GM12878 (cell line): ENCODE data around the gene RBKS. TPM values are rescaled to one million over a fixed set of nuclear protein-coding genes. Genes with fewer than 3 reads are reported as not detected.

Experiments used
- ATAC-seq: fragments of 200-7000 bp; cut with Tn5 transposase; 3 replicates; pipeline ENCODE4 v1.9.1; 2020; ENCODE audit warnings: mild to moderate bottlenecking, moderate library complexity
- BruUV-seq: library from RNA; stranded (reverse); fragments of 400-500 nt; replicated peaks from 2 replicates; lab custom pipeline; 2021; lab: Mats Ljungman, UMichigan
- CTCF ChIA-PET: fragments of 300-600 bp; sonication (Branson Sonifier 250); formaldehyde crosslinking; extraction: SDS; loops from one replicate; lab custom pipeline; 2021; ENCODE audit warnings: inconsistent platforms; lab: Yijun Ruan, JAX
- POLR2A ChIA-PET: fragments of 350-600 bp; formaldehyde crosslinking; extraction: SDS; loops from one replicate; lab custom pipeline; 2021; ENCODE audit warnings: inconsistent platforms; lab: Charles Lee
- RAD21 ChIA-PET: fragments of 300-600 bp; sonication (Branson Sonifier 250); formaldehyde crosslinking; loops from one replicate; lab custom pipeline; 2023; ENCODE audit warnings: antibody characterized with exemption; ENCODE audit not compliant: unreplicated experiment; lab: Charles Lee
- SMC1A ChIA-PET: fragments of 300-600 bp; sonication (Branson Sonifier 250); formaldehyde crosslinking; loops from one replicate; lab custom pipeline; 2023; ENCODE audit not compliant: unreplicated experiment, uncharacterized antibody; lab: Charles Lee
- DNase-seq: peaks from one replicate; pipeline ENCODE4 v3.0.0-alpha.2; 2011; ENCODE audit warnings: low read depth, low spot score
- FAIRE-seq: peaks from 3 replicates; lab custom pipeline; 2011; peaks lifted over from hg19 to GRCh38; lab: Jason Lieb, UNC
- H2AFZ ChIP-seq: 2 replicates; pipeline ENCODE4 v1.6.0; 2011; ENCODE audit warnings: low read depth, low read length, control low read depth; ENCODE audit not compliant: control insufficient read depth
- H3K27ac ChIP-seq: 2 replicates; pipeline ENCODE4 v1.5.1; 2011; ENCODE audit warnings: control low read depth; ENCODE audit not compliant: control insufficient read depth, insufficient read depth
- H3K27me3 ChIP-seq, 2 experiments: replicated peaks in 1 of 2; 2 replicates each; pipeline versions ENCODE4 v1.6.0 to v1.6.1; 2011; ENCODE audit warnings: low read length in 1 of 2; ENCODE audit not compliant: control insufficient read depth in 2 of 2, insufficient read depth in 2 of 2
- H3K36me3 ChIP-seq, 2 experiments: 2 replicates each; pipeline ENCODE4 v1.5.1; 2011; ENCODE audit warnings: low read length in 1 of 2; ENCODE audit not compliant: control insufficient read depth in 2 of 2, insufficient read depth in 2 of 2
- H3K4me1 ChIP-seq: 2 replicates; pipeline ENCODE4 v1.6.1; 2011; ENCODE audit warnings: mild to moderate bottlenecking, low read length, moderate library complexity, mixed read lengths; ENCODE audit not compliant: control insufficient read depth, insufficient read depth
- H3K4me2 ChIP-seq: 2 replicates; pipeline ENCODE4 v1.6.0; 2011; ENCODE audit warnings: control low read depth; ENCODE audit not compliant: control insufficient read depth, insufficient read depth
- H3K4me3 ChIP-seq: fragments of 200-600 bp; sonication (generic); 2 replicates; pipeline ENCODE4 v1.5.1; 2016
- H3K79me2 ChIP-seq: 2 replicates; pipeline ENCODE4 v1.6.0; 2011; ENCODE audit warnings: low read length; ENCODE audit not compliant: control insufficient read depth, insufficient read depth
- H3K9ac ChIP-seq: 2 replicates; pipeline ENCODE4 v1.8.0; 2011; ENCODE audit warnings: low read length, control low read depth, mixed read lengths; ENCODE audit not compliant: control insufficient read depth, insufficient read depth
- H3K9me3 ChIP-seq: replicated peaks from 3 replicates; pipeline ENCODE4 v1.5.1; 2011; ENCODE audit warnings: mild to moderate bottlenecking, low read length; ENCODE audit not compliant: control insufficient read depth, insufficient read depth
- H4K20me1 ChIP-seq: 2 replicates; pipeline ENCODE4 v1.6.0; 2011; ENCODE audit not compliant: control insufficient read depth, insufficient read depth
- CREM ChIP-seq: IDR thresholded peaks from 2 replicates; pipeline ENCODE4 v1.6.1; 2014; ENCODE audit warnings: antibody characterized with exemption, low read depth
- EGR1 ChIP-seq, 2 experiments: IDR thresholded peaks; 1 replicate in 1 of 2; 2 replicates in 1 of 2; pipeline ENCODE4 v1.6.1; 2011 to 2012; ENCODE audit warnings: low read depth in 2 of 2, low read length in 2 of 2, borderline replicate concordance in 1 of 2, mild to moderate bottlenecking in 1 of 2, moderate library complexity in 1 of 2
- FOXK2 ChIP-seq: fragments of 450-650 bp; IDR thresholded peaks from 2 replicates; pipeline ENCODE4 v1.6.1; 2017; ENCODE audit warnings: mild to moderate bottlenecking, moderate library complexity
- HDAC6 ChIP-seq: fragments of 200-600 bp; sonication (generic); IDR thresholded peaks from one replicate; pipeline ENCODE4 v1.8.0; 2017; ENCODE audit warnings: antibody characterized with exemption; ENCODE audit not compliant: unreplicated experiment
- IRF3 ChIP-seq: fragments of 450-650 bp; IDR thresholded peaks from 2 replicates; pipeline ENCODE4 v1.6.1; 2014; ENCODE audit warnings: mild to moderate bottlenecking
- MYC ChIP-seq: IDR thresholded peaks from 2 replicates; pipeline ENCODE4 v1.6.1; 2011; ENCODE audit warnings: mild to moderate bottlenecking, low read length, moderate library complexity, inconsistent platforms; ENCODE audit not compliant: insufficient read depth, insufficient replicate concordance, insufficient read length, severe bottlenecking
- NFYA ChIP-seq: IDR thresholded peaks from 2 replicates; pipeline ENCODE4 v1.6.1; 2011; ENCODE audit warnings: low read depth, mild to moderate bottlenecking, low read length, improper control_type of control experiment, borderline replicate concordance
- NR2F1 ChIP-seq: fragments of 450-650 bp; conservative IDR thresholded peaks from 2 replicates; pipeline ENCODE4 v1.6.1; 2017; ENCODE audit warnings: mild to moderate bottlenecking
- PAX5 ChIP-seq: IDR thresholded peaks from 2 replicates; pipeline ENCODE4 v1.6.1; 2011; ENCODE audit warnings: low read depth, low read length, borderline replicate concordance
- PAX8 ChIP-seq: fragments of 450-650 bp; IDR thresholded peaks from 2 replicates; pipeline ENCODE4 v1.6.1; 2017; ENCODE audit warnings: mild to moderate bottlenecking, moderate library complexity
- PML ChIP-seq: IDR thresholded peaks from 2 replicates; pipeline ENCODE4 v1.6.1; 2012; ENCODE audit warnings: low read length, inconsistent platforms
- PRDM15 ChIP-seq: fragments of 450-650 bp; formaldehyde crosslinking; IDR thresholded peaks from 2 replicates; pipeline ENCODE4 v1.4.0; 2020; ENCODE audit warnings: mild to moderate bottlenecking, moderate library complexity
- RAD51 ChIP-seq: fragments of 450-650 bp; IDR thresholded peaks from 2 replicates; pipeline ENCODE4 v1.6.1; 2016; ENCODE audit warnings: moderate library complexity, mild to moderate bottlenecking, inconsistent platforms
- RUNX3 ChIP-seq: IDR thresholded peaks from 2 replicates; pipeline ENCODE4 v1.6.1; 2012; ENCODE audit warnings: low read length, inconsistent platforms
- SKIL ChIP-seq: fragments of 450-650 bp; IDR thresholded peaks from 2 replicates; pipeline ENCODE4 v1.6.1; 2017; ENCODE audit warnings: mild to moderate bottlenecking, low read depth, inconsistent platforms; ENCODE audit not compliant: poor library complexity, severe bottlenecking
- SREBF2 ChIP-seq: IDR thresholded peaks from 2 replicates; pipeline ENCODE4 v1.6.1; 2012; ENCODE audit warnings: mild to moderate bottlenecking, low read length
- TARDBP ChIP-seq: IDR thresholded peaks from 2 replicates; pipeline ENCODE4 v1.6.1; 2016; ENCODE audit warnings: borderline replicate concordance
- YY1 ChIP-seq: IDR thresholded peaks from 2 replicates; pipeline ENCODE4 v1.6.1; 2011; ENCODE audit warnings: low read depth, mild to moderate bottlenecking, low read length
- ZNF24 ChIP-seq: fragments of 450-650 bp; IDR thresholded peaks from 2 replicates; pipeline ENCODE4 v1.6.1; 2017; ENCODE audit warnings: antibody characterized with exemption, mild to moderate bottlenecking
- ZNF274 ChIP-seq: IDR thresholded peaks from one replicate; pipeline ENCODE4 v1.8.0; 2011; ENCODE audit not compliant: insufficient read length, insufficient read depth
- WGBS: methylation state at CpG from one replicate; pipeline ENCODE4 v1.1.6; 2016; ENCODE audit warnings: low lambda C conversion rate; ENCODE audit not compliant: insufficient replicate concordance, insufficient coverage; ENCODE audit errors: missing lambda C conversion rate; 5-methylcytosine and 5-hydroxymethylcytosine counted together
- in situ Hi-C: fragments of 300-500 bp; cut with MboI; formaldehyde crosslinking; loops from 9 replicates; pipeline ENCODE4 v1.14.3; 2018; ENCODE audit warnings: mixed read lengths
- intact Hi-C: fragments of 100-400 bp; cut with micrococcal nuclease; formaldehyde crosslinking; loops from one replicate; pipeline ENCODE4 v1.14.2; 2022; ENCODE audit not compliant: unreplicated experiment
- polyA plus RNA-seq, 11 experiments: library from polyadenylated mRNA; depleted of rRNA in 4 of 11; unstranded in 6 of 11; stranded (reverse) in 5 of 11; fragments of >200 nt; fragmentation: Nextera tagmentation in 4 of 11; fragmentation: Illumina TruSeq in 1 of 11; extraction: Ambion mirVana in 4 of 11; extraction: Trizol in 1 of 11; gene quantifications; 1 replicate in 1 of 11; 2 replicates in 10 of 11; pipeline versions ENCODE4 v1.2.1 to v1.2.3, GENCODE V29; 2011 to 2016; ENCODE audit warnings: inconsistent platforms in 2 of 11, missing spikeins in 2 of 11, low read depth in 1 of 11
- total RNA-seq, 4 experiments: library from RNA; depleted of rRNA in 3 of 4; stranded (reverse); fragments of >200 nt in 3 of 4; fragmentation: Illumina TruSeq in 1 of 4; extraction: Trizol in 1 of 4; gene quantifications; 2 replicates each; pipeline versions ENCODE4 v1.2.1 to v1.2.3, GENCODE V29; 2013 to 2021

RBKS gene
- total and polyA plus RNA-seq, 10 of the 15 experiments (the other 5 are each of a cell fraction or from before 2014, with no cell fraction given) = 0.39 to 1.8 (median 1.0) TPM

GRCh38 chr2:27911458-27912210 is 21.4 kb upstream of the RBKS start:
- H4K20me1 ChIP-seq = no peaks in the 10 kb centered on the region
- CTCF ChIA-PET = no interaction called here
- 87% methylated on average over 2 of the region's 2 CpGs for WGBS
- H3K36me3 ChIP-seq = no peaks in the 10 kb centered on the region
- FAIRE-seq (no peak), DNase-seq (no peak), ATAC-seq (peak; percentile 28; the same call in 1 of the 3 replicates)
- TF ChIP-seq RUNX3 (no peak), SKIL (no peak), RAD51 (no peak), PRDM15 (CRISPR knock-in tag) (no peak), EGR1 (IDR thresholded peaks at IDR 0.05; ENCODE audit: borderline replicate concordance in 1 of 2, low read depth in 2 of 2, low read length in 2 of 2) (no peak), NR2F1 (no peak), ZNF274 (no peak), PML (no peak), PAX8 (no peak), YY1 (no peak), PAX5 (no peak), TARDBP (no peak), ZNF24 (no peak), CREM (no peak), IRF3 (no peak), NFYA (no peak), SREBF2 (no peak), FOXK2 (no peak), HDAC6 (no peak), MYC (no peak)
- H3K4me3 ChIP-seq = no peak overlapping the region
- H3K27ac ChIP-seq = no peak overlapping the region
- intact Hi-C loops = no loop called here
- in situ Hi-C loops = no loop called here
- H3K9ac ChIP-seq = no peak overlapping the region
- H3K79me2 ChIP-seq = no peaks in the 10 kb centered on the region
- no peaks in the 10 kb centered on the region for H3K4me1 ChIP-seq
- RAD21 ChIA-PET = no interaction called here
- H2AFZ ChIP-seq = no peak overlapping the region
- POLR2A ChIA-PET = no interaction called here
- H3K9me3 ChIP-seq = no peaks in the 10 kb centered on the region
- no peak overlapping the region for H3K4me2 ChIP-seq
- SMC1A ChIA-PET = no interaction called here
- H3K27me3 ChIP-seq = no peaks in the 10 kb centered on the region
- no TSS peak for BruUV-seq
